HG02885 (cell line): ENCODE results near the gene CDH12.
"Not testable (repeated sequence)": the region's sequence is repeated elsewhere in the genome, so short reads cannot be mapped to it uniquely, and the experiment has no call there.

ENCODE experiments used
- ATAC-seq: cut with Tn5 transposase; IDR thresholded peaks from one replicate; pipeline ENCODE4 v1.9.1; 2021; ENCODE audit warnings: mild to moderate bottlenecking; ENCODE audit not compliant: unreplicated experiment, poor library complexity

CDH12 gene

DNA sequence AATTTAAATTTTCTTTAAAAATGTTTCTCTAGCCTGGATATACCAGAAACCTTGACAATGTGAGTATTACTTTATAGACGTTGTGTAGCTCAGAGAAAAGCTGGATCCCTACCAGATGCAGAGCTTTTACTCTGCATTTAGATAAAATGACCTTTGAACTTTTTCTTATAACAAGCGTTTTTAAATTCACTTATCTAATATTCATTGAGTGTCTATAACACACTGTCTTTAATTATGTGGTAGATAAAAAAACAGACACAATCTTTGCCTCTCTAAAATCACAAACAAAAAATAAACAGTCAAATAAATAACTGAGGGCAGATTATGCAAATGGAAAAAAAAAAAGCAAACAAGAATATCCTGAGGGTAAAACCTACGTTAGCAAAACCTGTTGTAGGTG, 773.6 kb downstream of the CDH12 start:
- ATAC-seq: no peak

DNA sequence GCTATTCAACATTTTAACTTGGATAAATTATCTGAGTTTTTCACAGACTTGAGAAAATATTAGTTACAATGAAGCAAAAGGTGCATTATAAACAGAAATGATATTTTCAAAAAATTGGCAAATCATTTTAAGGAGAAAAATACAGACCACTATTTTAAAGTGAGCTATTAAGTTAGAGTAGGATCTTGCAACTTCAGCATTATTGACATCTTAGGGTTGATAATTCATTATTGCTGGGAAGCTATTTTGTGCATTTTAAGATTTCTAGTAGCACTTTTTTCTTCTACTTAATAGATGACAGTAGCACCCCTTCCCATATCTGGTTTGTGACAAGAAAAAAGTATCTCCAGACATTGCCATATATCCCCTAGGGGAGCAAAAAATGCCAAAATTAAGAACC, 774.1 kb downstream of the CDH12 start:
- no peak for ATAC-seq

DNA sequence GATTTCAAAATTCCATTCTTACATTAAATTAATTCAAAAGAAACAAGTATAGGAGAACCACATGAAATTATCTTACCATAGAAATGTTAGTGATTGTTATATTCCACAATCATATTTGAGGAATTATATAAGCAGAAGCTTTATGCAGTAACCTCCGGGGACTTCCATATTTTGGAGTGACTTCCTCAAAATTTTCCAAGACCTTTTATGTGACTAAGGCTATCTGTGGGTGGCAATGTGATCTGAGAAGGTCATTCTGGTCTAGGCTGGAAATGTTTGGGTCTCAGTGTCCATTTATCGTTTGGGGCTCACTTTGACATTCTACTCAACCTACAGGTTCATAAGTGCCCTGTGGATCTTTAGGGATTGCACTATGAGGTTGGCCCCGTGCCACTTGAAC, 776.6 kb downstream of the CDH12 start:
- no peak for ATAC-seq

DNA sequence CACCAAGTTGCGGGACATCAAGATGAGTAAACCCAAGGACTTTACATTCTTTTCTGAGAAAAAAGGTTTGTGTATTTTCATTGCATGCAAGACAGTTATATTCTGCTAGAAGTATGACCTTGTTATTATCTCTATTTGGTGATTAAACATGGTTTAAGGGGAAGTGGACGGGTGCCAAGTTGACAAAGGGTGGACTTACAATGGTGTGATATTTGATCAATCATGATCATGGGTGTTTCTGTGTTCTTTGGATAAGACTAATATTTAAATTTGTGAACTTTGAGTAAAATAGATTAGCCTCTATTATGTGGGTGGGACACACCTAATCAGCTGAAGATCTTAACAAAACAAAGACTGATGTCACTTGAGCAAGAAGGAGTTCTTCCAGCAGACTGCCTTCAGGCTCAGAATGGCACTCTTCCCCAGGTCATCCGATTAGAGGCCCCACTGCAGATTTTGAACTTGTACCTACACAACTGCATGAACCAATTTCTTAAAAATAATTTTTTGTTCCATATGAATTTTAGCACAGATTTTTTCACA, 782.9 kb downstream of the CDH12 start:
- ATAC-seq: no peak

DNA sequence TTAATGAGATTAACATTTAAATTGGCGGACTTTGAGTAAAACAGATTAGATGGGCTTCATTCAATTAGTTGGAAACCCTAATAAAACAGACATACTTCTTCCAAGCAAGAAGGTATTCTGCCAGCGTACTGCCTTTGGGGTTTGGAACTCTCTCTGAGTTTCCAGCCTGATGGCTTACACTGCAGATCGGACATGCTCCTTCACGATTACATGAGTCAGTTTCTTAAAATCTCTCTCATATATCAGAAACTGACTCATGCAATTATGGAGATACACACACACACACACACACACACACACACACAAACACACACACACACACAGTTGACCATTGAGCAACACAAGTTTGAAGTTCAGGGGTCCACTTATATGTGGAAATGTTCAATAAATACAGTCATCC, 789.4 kb downstream of the CDH12 start:
- ATAC-seq: no peak

DNA sequence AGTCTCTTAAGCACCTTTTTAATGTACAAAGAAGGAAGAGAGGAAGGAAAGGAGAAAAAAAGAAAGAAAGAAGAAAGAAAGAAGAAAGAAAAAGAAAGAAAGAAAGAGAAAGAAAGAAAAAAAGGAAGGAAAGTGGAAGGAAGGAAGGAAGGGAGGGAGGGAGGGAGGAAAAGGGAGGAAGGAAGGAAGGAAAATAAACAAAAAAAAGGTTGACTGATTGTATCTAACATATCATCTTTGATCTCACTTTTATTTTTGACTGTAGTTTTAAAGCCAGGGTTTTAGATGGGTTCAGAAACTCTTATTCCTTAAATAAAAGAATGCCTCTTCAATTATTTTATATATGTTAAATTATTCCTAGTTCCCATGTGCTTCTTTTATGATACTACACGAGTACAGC, 794.5 kb downstream of the CDH12 start:
- ATAC-seq: no peak

DNA sequence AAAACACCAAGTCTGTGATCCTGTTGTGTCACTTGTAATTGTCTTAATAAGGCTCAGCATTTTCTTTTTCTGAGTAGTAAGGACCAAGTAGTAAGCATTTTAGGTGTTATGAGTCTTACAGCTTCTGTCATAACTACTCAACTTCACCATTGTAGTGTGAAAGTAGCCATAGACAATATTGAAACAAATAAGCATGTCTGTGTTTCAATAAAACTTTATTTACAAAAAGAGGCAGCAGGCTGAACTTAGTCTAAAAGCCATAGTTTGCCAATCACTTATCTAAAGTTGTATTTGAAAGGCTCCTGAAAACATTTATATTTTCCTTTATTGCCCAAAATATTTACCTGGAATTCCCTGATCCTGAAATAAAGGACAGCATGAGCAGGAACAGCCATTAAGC, 796.1 kb downstream of the CDH12 start:
- ATAC-seq: no peak

DNA sequence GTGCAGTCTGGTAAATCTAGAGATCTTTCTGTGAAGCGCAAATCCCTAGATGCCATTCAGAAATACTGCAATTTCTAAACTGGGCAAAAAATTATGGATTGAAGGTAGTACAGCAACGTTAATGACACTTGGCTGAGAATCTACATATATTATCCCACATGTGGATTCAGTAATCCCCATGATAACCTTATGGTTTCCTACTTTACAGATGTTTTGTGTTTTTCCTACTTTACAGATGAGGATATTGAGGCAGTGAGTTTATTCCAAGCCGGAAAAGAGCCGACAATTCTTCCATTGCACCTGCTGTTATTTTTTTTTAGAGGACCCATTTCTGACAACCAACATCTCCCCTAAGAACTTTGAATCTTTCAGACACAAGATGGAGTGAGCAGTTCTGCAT, 796.5 kb downstream of the CDH12 start:
- no peak for ATAC-seq

DNA sequence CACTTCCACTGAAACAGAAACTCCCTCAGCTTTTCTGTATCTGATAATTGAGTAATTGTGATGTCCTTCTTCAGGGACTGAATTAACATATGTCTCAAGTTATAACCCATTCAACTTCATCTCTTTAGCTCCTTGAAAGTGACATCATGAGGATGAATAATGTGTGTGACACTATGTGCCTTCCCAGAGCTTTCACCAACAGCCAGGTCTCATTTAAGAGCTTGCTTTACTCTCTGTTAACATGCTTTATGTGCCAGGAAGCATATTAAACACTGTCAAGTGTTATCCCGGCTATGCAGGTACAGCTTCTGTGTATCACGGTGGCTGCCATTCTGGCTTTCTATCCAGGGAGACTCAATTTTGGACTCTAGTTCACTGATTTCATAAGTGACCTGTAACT, 799.9 kb downstream of the CDH12 start:
- ATAC-seq: no peak

DNA sequence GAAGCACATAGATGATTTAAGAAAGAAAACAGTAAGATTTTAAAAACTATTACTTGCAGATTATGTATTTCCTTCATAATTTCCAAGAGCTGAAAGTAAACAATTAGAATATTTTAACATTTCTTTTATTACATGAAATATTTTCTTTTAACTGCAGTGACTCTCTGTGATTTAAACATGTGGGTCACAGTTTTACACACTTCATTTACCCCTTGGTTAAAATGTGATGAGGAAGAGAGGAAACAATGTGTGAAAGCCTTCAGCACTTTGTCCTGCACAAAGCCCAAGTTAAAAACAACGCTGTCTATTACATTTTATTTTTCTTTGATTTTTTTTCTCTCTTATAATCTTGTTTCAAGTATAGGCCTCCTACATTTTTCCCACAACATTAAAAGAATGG, 801.3 kb downstream of the CDH12 start:
- no peak for ATAC-seq

DNA sequence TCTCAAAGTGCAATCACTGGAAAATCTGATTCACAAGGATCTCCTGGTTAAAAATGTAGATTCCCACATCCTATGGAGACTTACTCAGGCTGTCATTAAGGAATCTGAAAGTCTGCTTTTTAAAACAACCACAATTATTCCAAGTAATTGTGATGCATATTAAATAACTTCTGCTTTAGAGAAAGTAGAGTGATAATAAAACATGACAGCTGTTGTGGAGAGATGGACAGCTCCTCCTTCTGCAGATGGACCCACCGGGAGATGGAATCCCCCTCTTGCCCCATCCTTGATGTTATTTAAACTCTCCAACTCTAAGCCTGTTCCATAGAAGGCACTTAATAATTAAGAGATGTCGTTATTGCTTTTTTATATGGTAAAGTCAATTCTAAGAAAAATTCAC, 802.2 kb downstream of the CDH12 start:
- no peak for ATAC-seq

DNA sequence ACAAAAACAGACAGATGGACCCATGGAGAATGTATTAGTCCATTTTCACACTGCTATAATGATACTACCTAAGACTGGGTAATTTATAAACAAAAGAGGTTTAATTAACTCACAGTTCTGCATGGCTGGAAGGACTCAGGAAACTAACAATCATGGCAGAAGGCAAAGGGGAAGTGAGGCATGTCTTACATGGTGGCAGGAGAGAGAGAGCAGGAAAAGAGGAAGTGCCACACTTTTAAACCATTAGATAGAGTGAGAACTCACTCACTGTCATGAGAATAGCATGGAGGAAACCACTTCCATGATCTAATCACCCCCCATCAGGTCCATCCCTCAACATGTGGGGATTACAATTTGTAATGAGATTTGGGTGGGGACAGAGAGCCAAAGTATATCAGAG, 808.9 kb downstream of the CDH12 start:
- ATAC-seq: no peak

DNA sequence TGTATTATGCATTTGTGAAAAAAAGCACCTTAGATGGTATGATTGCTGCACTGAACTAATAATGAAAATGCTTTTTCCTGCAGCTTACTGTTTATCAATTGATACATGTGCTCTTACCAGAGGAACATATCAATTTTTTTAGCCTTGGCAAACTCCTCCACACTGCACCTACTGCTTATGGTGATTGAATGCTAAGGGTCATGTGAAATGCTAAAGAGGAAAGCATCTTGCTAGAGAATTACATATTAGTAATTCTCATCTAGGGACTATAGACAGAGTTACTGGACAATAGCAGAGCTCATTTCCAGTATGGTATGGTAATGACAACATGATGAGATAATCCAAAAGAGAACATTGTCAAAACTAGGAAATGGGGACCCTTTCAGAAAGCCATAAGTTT, 817.1 kb downstream of the CDH12 start:
- no peak for ATAC-seq

DNA sequence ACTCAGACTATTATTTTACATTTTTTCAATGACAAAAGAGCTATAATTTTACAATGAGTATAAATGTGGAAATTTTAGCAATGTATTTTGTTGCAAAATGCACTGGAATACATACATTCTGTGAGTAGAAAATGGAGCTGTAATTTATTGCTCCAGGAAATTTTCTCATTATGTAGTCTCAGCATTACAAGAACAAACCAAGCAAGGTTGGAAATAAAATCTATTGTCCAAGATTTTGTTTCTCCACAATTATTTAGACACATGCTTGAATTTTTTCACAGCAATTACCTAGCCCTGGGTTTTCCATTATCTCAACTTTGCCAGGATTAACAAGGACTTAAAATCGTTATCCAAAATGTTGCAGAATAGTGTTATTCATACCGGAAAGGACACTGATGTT, 820.1 kb downstream of the CDH12 start:
- ATAC-seq: no peak

DNA sequence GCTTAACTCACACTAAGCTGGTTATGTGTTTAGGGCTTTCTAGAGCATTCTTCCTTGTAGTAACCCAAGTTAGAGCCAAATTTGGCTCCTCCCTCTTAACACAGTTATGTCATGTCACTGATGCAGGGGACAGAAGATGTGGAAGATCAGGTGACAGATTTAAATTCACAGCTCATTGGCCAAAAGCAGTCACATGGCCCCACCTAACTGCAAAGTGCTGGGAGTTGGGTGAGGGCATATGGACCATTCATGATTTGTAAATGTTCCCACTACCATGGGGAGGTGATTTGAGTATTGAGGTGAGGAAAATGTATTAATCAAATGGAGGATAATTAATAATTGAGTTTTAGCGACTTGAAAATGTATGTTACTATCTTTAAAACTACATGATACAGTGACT, 829.4 kb downstream of the CDH12 start:
- ATAC-seq: no peak

DNA sequence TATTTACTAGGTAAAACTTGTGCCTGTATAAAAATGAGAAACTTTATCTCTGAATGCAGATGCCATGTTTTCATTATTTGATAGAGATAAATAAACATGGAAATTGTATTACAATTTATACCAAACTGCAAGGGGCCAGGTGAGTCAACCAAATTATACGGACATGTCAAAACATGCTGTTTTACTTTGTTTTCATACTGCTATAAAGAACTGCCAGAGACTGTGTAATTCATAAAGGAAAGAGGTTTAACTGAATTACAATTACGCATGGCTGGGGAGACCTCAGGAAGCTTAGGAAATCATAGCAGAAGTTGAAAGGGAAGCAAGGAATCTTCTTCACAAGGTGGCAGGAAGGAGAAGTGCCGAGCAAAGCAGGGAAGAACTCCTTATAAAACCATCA, 840.3 kb downstream of the CDH12 start:
- ATAC-seq: not testable (repeated sequence)

DNA sequence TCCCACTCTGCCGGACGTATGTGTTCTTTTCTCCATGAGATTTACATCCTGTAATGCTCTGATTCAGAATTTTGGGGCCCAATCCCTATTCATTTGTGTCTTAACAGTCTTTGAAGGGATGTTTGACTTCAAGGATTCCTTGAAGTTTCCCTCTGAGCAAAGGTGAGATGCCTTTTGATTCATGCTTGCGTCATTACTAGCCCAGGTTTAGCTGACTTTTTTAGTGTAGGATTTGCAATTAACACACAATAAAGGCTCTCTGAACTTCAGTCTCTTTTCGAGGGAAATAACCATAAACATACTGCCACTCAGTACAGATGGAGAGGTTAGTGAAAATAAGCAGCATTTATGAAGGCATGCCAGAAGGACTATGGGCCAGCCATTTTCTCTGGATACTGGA, 842.3 kb downstream of the CDH12 start:
- ATAC-seq: not testable (repeated sequence)

DNA sequence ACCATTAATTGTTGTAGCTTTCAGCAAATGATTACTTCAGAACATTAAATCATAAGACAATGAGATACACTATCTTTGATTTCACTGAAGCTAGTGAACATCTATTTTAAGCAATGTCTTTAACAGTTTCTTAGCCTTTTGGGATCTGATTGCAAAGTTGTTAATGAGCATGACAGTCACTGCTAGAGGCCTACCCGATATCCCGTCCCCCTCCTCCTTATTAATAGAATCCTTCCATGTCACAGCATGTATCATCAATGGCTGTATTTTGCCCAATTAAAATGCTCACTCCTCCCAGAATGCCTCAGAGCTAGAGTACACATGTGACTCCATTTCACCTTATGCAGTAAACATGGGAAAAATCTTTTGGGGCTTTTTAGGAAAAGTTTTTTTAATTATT, 852.0 kb downstream of the CDH12 start:
- not testable (repeated sequence) for ATAC-seq

DNA sequence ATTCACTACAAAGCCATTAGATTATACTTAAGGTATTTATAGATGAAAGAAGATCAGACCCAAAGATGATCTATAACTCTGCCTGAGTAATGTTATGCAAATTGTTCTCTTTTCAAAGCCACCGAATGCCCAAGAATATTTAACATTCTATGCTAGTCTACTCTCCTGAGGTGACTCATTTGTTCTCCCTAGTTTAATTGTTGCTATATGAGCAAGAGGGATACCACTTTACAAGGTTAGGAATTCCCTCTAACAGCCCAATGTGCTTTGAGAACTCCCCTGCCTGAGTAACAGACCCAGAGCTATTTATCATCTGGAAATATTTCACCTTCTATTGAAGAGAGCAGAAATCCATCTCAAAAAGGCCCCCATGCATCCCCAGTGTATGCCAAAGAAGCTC, 867.3 kb downstream of the CDH12 start:
- not testable (repeated sequence) for ATAC-seq

DNA sequence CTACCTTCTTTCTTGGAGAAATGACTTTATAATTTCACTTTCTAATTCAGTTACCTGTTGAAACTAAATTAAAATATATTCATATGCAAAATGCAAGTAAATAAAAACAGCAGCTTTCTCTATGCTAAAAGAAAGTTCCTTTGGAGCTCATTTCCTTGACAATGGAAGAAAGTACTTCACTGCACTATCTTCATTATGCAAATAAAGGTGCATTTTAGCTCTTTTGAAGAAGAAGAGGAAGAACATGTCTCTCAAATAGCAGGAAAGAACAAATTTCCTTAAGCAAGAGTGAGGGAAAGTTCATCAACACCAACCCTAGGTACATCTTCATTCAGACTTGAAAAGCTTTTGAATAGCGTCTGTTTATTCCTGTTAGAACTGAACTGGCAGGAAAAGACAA, 901.6 kb downstream of the CDH12 start:
- not testable (repeated sequence) for ATAC-seq

DNA sequence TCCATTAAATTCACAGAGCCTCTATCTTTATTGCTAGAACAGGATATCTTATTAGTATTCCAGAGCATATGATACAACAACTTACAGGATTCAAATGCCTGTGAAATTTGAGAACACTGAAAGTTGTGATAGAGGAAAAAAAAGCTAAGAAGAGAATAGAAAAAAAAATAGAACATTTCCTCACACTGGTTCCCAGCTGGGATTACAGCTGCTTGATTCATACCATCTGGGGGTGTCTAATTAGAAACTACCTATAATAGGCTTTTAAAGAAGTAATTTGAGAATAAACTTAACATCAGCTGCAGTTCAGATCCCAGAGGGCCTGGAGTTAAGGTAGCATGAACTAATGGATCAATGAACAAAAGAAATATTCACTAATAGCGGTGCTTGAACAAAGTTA, 922.0 kb downstream of the CDH12 start:
- no peak for ATAC-seq

DNA sequence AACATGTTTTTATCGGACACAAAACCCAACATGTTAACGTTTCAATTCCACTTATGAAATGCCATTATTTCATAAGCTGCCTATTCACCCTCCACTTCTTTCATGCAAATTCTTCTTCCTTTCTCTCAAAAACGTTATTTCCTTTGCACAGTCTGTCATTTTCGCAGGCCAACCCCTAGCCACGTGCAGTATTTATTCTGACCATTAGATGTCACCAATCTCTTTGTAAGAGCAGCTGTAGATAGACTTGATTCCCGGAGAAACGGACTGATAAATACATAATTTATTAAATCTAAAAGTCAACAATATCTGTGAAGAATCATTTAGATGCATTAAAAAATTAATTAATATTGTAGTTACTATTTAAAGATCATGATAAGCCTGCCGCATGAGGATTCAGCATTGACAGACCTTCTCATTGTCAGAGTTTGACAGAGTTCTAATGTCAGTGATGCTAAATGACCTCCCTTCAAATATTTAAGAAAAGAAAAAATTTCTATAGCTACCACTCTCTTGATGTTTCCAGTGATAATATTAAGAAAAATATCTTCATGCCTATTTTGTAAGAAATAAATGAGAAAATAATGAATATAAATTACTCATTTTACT, 933.6 kb downstream of the CDH12 start:
- peak; percentile 98 for ATAC-seq

DNA sequence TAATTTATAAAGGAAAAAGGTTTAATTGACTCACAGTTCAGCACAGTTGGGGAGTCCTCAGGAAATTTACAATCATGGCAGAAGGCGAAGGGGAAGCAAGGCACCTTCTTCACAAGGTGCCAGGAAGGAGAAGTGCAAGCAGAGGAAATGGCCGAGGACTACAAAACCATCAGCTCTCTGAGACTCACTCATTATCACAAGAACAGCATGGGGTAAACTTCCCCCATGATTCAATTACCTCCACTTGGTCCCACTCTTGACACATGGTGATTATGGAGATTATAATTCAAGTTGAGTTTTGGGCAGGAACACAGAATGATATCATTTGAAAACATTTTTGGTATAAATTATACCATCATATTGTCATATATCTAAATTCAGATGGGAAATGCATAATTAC, 934.7 kb downstream of the CDH12 start:
- ATAC-seq: no peak
